GM19240 (cell line): ENCODE data around the gene NEDD9.

Source experiments
- DNase-seq: peaks from one replicate; pipeline ENCODE4 v3.0.0; 2011; ENCODE audit warnings: low spot score; ENCODE audit not compliant: insufficient read length

NEDD9 gene

GRCh38 chr6:11235062-11235461 is 2.6 kb upstream of the NEDD9 start:
- no peak for DNase-seq

DNA sequence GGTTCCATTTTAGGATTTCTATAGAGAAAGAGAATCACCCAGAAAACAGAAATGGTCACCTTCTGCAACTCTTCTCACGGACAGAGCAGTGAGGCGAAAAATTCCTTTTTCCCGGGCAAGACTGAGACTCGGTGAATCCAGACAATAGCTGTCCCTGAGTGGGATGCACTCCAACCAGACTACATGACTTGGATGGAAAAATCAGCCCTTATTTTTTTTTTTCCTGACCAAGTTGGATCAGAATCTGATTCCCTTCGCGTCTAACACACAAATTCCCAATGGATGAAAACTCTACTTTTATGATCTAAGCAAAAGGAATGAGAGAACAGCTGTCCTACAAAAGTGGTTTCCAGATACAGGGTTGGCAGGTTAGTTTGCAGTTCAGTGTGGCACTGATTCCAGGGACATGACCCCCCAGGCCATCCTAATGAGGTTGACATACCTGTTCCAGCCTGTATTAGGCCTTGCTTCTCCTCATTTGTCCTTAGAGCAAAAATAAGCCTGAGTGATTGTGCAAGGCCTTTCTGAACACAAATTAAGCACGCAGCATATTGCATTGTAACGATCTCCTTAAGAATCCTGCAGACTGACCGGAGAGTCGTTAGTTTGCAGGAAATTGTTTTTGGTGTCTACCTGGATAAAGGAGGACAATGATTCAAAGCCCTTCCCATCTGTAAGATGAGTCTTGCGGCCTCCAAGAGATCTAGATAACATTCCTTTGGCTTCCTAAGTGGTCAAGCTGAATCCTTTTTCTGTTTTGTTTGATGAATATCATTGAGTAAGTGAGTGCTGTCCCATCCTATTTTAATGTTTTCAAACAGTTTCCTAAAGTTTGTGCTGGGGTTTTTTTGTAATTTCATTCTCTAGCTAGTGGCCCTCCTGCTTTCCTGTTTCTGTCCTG is 1.5 kb upstream of the NEDD9 start:
- no peak for DNase-seq

DNA sequence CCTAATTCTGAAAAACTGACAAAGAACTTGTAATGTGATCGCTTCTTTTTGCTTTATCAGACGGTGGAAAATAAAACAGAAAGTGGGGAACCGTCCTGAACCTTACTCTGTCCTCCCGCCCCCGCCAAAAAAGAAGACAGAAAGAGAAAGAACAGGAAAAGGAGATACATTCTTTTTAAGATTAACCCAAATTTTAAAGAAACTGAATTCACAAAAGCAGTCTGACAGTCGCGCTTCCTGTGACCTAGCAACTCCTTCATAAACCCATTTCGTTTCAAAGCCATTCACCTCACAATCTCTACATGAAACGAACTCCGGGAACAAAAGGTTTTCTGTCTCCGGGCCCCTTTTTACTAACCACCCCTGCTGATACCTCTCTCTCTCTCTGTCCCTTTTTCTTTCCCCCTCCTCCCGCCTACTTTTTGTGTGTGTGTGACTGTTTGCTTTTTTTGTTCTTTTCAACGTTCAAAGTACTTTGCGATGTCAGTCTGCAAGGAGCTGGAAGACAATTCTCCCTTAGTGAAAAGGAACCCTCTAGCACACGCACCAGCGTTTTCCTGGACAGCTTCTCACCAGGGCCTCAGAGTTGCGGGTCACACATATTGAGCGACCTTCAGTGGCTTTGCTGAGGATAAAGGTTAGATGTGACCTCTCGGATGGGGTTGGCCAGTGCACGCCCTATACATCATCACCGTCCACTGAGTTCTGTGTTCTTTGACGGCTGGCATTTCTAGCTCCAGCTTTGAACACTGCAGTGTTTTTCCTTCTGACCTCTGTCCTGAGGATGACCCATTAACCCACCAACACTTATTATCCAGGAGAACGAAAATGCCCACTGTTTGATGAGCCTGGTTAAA is 530 bp upstream of the NEDD9 start:
- DNase-seq: no peak

- DNase-seq: no peak
These were observed 790 bp downstream of the NEDD9 start for GRCh38 chr6:11231564-11232192.

- DNase-seq: no peak
These were observed 1.4 kb downstream of the NEDD9 start for GRCh38 chr6:11231108-11231463.

DNA sequence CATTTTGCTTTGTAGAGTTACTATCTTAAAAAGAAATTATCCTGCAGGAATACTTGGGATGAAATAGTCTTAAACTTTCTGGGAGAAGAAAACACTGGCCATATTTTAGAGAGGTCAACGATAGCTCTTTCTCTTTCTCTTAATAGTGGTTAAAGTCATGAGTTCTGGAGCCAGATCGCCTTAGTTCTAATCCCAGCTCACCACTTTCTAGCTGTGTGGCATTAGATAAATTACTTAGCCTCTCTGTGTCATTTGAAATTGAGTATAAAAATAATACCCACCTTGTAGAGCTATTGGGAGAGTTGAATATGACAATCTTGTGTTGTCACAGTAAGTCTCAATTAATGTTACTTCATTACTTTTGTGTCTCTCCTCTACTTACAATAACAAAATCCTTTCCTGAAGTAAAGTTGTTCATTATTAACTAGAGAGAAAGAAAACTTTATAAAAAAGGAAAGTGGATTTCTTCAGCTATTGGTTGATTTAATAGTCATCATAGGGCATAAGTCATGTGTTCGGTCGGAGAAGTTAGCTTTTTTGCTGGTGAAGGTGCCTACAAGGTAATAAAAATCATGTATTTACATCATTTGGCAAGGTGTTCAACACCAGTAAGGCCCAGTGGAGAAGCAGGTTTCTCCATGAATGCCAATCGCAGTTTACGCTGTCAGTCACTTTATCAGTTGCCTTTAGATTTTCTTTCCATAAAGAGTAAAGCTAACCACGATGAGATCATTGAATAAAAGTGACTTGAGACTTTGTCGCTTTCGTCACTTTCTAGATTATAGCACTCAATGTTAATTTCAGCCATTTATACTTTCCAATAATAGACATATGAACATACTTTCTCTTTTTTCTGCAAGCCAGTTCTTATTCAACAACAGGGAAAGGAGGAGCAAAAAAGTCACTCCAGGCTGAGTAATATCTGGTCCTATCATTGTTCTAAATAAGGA is 2.0 kb downstream of the NEDD9 start:
- DNase-seq: no peak

- no peak for DNase-seq
These were observed 2.8 kb downstream of the NEDD9 start for GRCh38 chr6:11229655-11230046.

- DNase-seq: no peak
These were observed 3.4 kb downstream of the NEDD9 start for GRCh38 chr6:11228935-11229654.

DNA sequence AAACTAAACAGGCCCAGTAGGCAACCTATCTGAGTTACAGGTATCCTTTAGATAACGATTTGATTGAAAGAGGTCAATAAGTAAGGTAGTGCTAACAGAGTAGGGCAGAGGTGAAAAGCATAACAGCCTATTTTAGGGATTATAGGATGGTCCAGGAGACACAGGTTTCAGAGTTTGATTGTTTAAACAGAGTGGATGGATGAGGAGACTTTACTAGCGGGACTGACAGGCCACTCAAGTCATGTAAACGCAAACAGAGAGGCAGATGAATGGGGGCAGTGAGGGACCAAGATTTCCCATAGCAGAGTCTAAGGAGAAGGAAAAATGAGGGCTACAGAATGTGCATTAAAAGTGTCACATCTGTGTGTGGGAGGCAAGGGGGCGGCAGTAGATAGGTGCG is 4.8 kb downstream of the NEDD9 start:
- no peak for DNase-seq

DNA sequence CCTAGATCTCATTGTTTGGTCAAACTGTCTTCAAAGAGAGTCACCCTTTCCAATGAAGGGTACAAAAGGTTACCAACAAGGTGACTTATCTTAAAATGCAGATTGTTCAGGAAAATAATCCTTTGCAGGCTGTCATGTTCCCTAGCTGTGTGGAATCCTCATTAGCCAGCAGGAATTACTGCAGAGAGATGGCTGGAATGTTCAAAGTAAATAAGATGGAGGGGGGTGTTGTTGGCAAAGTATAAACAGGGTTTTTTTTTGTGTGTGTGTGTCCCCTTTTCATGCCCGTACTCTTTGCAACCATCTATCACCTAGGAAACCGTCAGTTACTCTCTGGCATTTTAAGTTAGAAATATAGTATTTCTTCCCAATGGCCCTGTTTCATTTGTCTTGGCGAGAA is 6.5 kb downstream of the NEDD9 start:
- no peak for DNase-seq

DNA sequence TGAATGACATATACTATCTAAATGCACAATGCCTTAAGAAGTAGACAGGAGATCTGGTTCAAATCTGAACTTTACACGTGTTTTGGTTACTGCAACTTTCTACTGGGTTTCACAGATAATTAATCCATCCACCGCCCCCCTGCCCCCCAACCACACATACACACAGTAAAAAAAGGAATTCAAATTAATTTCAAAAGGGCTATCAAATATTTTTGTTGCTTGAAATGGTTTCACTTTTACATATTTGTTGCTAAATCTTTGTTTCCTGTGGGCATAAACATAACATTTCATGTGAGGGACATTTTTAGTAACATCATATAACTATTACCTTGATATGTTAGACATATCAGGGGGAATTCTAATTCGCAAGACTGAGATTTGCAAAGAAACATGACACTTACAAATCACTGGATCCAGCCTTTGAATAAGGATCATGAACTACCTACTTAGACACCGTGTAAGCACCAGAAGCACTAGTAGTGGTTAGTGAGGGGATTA is 7.5 kb downstream of the NEDD9 start:
- no peak for DNase-seq

- DNase-seq: peak; percentile 15
These were observed 8.1 kb downstream of the NEDD9 start for GRCh38 chr6:11224252-11224965.

- DNase-seq: no peak
These were observed 9.1 kb downstream of the NEDD9 start for GRCh38 chr6:11223286-11223864.

DNA sequence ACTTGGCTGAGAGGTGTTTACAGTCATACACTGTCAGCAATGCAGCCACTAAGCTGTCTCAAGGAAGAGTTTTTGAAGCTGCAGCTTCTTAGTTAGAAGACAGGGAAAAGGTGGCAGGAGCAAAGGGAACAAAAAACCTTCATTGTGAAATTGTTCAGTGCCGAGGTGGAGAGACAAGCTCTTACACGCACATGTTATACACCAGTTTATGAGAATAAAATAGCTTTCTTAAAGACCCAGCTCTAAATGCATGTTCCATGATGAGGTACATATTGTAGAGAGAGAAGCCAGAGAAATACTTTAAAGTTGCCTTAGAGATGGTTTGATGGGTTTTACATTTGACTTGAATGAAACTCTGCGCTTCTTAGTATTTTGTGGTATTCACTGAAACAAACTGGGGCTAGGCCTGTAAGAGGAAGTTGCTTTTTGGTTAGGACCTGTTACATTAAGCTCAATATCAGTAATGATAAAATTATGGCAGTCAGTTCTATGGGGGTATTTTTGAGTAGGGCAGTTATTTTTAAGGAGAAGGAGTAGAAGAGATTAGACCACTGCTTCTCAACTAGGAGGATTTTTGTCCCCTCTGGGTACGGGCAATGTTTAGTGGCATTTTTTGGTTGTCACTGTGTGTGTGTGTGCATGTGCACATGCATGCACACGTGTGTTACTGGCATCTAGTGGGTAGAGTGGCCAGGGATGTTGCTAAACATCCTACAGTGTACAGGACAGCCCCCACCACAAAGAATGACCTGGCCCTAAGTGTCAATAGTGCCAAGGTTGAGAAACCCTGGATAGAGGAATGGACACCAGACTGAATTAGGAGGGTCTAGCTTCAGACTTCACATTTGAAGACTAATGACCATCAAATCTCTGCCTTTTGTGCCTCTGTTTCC is 9.8 kb downstream of the NEDD9 start:
- DNase-seq: no peak

GRCh38 chr6:11221623-11222384 is 10.7 kb downstream of the NEDD9 start:
- DNase-seq: no peak

GRCh38 chr6:11219400-11219834 is 13.1 kb downstream of the NEDD9 start:
- DNase-seq: no peak
